DMS53 treated with DMSO at 0.1 percent for 48 hours (cell line): ENCODE measurements around the gene PIGL.
A peak's percentile ranks its signal among the peaks of the same experiment; 100 is the strongest.

ENCODE experiments used
- DNase-seq: peaks from one replicate; lab custom pipeline; 2025; ENCODE audit not compliant: unreplicated experiment; lab: John Stamatoyannopoulos, UW

PIGL gene

DNA sequence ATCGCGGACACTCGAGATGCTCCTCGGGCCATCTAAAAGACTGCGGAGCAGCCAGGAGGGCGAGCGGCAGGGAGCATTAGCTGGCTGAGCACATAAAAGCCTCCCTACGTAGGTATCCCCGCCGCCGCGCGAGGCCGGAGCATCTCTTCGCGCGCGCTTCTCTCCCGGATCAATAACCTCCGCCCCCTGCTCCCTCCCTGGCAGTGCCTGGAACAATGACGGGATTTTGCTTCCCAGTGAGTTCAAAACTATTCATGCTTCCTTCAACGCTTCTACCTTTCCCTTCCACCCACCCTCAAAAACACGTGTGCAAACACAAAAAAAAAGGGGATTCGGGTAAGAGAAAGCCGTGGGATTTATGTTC lies 135.3 kb downstream of the PIGL start:
- DNase-seq: peak; percentile 9

DNA sequence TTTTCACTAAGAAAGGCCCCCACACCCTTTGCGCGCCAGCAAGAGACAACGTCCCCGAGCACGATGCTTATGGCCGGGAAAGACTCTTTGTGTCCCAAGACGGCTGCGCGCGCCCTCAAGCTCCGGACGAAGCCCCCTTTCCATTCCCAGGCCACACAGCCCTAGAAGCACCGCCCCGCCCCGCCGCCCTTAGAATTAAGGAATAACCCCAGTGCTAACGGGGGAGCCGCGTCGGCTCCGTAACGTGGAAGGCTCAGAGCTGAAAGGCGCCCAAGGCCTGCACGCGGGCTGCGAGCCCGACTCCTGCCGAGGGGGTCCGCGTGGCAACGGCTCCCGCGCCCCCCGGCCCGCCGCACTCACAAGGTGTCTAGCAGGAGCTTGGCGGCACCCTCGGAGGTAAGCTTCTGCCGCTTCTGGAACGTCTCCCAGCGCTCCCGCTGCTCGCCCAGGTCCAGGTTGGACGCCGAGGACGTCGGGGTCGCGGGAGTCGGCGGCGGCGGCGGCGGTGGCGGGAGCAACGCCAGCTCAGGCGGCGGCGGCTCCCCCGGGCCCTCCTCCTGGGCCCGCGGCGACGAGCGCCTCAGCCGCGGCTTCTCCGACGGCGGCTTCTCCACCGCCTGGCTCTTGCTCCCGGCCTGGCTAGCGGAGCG lies 135.8 kb downstream of the PIGL start:
- peak; percentile 22 for DNase-seq

DNA sequence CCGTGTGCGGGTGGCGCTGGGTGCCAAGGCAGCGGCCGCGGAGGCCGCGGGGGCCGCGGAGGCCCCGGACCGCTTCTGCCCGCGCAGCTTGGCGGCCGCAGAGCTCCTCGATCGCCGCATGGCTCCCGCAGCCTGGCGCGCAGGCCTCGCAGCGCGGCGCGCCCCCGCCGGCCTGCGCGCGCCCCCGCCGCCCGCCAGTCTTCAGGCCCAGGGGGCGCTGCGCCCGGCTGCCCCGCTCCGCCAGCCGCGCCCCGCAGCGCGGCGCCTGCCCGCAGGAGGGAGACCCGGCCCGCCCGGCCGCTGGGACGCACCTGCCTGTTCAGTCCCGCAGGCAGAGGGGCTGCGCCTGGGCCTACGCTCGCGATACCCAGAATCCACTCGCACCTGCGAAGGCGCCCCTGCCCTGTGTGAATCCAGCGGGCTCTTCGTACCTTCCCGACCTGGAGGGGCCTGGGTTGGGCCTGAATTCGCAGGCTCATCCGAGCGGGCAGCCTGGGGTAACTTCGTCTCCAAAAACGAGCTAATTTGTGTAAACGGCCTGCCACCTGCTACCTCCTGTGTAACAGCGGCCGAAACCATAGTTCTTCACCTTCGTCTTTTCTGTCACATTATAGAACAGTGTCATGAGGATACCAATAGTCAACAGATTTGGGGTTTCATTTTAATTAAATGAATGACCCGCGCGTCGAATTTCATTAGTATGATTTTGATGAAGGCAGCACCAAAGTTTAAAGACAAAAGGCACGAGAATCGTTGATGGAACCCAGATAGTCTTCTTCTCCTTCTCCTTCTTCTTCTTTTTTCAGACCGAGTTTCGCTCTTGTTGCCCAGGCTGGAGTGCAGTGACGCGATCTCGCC lies 136.5 kb downstream of the PIGL start, which contains the start of gene CENPV:
Gene CENPV, minus strand, starts transcription at position 153 of the 858 bp plus-strand sequence. Its CDS starts 33 bp downstream, at position 120.
- DNase-seq: no peak

DNA sequence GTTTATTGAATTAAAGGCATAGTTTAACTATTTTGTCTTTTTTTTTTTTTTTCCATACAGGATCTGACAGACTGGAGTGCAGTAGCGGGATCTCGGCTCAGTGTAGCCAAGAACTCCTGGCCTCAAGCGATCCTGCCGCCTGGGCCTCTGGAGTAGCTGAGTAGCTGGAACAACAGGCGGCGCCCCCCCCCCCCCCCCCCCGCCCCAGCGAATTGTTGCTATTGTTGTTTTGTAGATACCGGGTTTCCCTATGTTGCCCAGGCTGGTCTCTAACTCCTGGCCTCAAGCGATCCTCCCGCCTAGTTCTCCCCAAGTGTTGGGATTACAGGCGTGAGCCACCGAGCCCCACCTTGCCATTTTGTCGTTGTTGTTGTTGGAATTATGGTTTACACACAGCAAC lies 137.6 kb downstream of the PIGL start:
- DNase-seq: no peak

DNA sequence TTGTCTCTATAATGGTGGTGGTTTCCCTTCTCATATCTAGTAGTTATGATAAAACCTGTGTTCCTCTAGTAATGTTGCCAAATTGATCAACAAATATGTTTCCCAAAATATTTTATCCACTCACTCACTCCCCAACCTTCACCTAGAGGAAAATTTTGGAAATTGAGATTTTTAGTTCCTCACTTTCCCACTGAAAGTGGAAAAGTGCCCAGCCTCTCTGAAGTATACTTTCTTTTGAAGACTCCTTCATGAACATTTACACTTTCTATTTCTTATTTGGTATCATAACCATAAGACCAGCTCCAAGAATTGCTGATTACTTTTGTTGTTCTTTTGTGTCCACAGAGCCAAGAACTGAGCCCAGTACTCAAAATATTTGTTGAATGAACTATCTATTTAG lies 141.4 kb downstream of the PIGL start:
- DNase-seq: no peak

DNA sequence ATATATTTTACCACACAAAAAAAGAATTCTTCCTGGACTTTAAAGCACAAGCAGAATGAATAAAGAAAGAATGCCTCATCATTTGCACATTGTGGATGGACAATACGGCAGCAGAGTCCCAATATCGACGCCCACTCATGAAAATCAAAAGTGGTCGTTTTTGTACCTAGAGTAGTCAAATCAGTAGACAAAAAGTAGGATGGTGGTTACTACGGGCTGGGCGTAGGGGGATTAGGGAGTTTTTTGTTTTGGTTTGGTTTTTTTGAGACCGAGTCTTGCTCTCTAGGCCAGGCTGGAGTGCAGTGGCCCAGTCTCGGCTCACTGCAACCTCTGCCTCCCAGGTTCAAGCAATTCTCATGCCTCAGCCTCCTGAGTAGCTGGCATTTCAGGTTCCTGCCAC lies 144.9 kb downstream of the PIGL start:
- no peak for DNase-seq

DNA sequence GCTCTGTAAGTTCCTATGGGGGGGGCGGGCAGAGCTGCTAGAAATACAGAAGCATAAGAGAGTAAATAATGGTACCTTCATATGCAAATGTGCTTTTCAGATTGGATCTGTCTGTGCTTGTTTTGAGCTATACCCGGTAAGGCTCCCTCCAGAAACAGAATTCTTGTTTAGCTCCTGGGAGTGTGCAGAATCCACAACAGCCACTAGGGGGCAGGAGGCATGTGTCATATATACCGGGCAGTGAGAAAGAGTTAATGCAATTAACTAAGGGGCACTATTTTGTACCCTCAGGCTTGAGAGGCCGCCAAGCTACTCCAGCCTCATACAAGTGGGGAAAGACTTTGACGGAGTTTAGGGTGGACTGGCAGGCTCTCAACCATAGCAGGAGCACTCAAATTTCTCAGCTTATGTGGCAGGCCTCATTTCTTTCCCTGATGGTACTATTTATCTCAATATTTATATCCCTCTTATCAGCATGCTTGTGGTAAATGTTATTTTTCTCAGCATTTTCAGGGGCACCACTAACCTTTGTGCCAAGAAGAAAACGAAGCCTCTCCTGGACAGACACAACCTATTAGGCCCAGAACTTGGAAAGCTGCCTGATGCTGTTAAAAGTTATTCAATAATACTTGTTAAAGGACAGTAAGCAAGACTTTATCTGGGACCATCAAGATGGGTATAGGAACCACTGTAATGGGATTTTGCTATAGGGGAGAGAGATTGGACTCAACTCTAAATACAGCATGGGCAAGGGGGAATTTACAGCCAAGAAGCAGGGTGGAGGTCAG lies 146.9 kb downstream of the PIGL start:
- DNase-seq: peak; percentile 42

DNA sequence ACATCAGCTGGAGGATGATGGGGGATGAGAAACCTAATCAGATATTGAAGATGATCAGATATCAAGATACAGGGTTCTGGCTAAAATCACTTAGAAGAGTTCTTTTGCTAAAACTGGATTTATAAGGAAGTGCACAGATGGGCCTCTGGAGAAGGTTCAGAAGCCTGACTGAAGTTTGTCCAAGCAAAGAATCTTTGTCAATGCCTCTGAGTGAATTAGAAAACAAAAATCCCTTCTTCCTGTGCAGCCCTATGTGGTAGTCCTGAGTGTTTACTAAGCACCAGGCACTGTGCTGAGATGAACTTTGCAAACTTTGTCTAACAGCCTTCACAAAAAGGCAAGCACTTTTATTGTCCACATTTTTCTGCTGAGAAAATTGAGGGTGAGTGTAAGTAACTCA lies 147.6 kb downstream of the PIGL start:
- DNase-seq: no peak

DNA sequence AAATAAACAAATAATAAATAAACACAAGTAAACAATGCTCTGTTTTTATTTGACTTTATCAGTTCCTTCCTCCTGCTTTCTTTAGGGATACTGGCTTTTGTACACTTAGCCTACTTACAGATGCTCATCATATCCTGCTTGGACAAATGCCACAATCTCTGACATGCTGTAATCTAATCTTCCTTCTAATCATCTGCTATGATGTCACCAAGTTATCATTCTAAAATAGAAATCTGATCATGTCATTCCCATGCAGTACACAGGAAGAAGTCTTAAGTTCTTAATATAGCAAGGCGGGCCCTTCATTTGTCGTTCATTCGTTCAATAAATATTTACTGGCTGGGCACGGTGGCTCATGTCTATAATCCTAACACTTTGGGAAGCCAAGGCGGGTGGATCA lies 154.7 kb downstream of the PIGL start:
- peak; percentile 90 for DNase-seq

DNA sequence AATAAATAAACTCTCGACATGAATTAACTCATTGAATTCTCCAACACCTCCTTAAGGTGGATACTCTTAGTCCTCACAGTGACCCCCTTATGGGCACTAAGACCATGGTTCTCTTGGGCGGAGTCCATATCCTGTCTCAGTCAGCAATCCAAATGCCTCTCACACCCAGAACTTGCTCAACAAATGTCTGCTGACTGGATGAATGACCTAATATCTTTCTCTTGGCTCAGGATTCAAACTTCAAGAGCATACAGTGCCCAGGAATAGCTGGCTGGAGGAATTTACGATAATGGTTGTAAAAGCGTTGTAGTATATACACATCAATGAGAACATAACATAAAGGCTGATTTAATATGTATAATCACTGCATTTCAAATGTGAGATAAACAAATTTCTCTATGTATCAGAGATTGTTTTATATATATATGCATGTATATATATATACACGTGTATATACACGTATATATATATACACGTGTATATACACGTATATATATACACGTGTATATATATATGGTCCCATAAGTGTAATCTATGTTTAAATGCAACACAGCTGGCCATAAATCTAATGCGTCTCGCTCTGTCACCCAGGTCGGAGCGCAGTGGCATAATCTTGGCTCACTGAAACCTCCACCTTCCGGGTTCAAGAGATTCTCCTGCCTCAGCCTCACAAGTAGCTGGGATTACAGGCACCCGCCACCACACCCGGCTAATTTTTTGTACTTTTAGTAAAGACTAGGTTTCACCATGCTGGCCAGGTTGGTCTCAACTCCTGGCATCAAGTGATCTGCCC lies 157.3 kb downstream of the PIGL start:
- DNase-seq: no peak
